ENCODE results near the gene NELL1.

- TF ChIP-seq ATOH8 (CRISPR knock-in tag; IDR thresholded peaks at IDR 0.05; ENCODE audit: low read depth) (no peak), RAD21 (conservative IDR thresholded peaks at IDR 0.05 in 1 of 2, IDR thresholded peaks at IDR 0.05 in 1 of 2) (no peak), CTCF (IDR thresholded peaks at IDR 0.05) (no peak), POLR2A (IDR thresholded peaks at IDR 0.05; ENCODE audit: low read length) (no peak), CBX2 (IDR thresholded peaks at IDR 0.05; ENCODE audit: borderline replicate concordance, low read depth) (no peak), HOXB5 (CRISPR knock-in tag; IDR thresholded peaks at IDR 0.05) (no peak), EP300 (IDR thresholded peaks at IDR 0.05) (no peak), CBX8 (IDR thresholded peaks at IDR 0.05) (no peak), KDM1A (IDR thresholded peaks at IDR 0.05; ENCODE audit: low read depth) (no peak), MAFK (IDR thresholded peaks at IDR 0.05; ENCODE audit: partially characterized antibody) (no peak), MYC (IDR thresholded peaks at IDR 0.05; ENCODE audit: borderline replicate concordance, low read length) (no peak), REST (IDR thresholded peaks at IDR 0.05) (no peak)
Observed at GRCh38 chr11:20880094-20880493, 210.7 kb downstream of the NELL1 start.

Data from A549 (cell line).